MM.1S (cell line): Measurements from ENCODE around the gene CBFB.

ENCODE experiments used
- DNase-seq: peaks from one replicate; pipeline ENCODE4 v3.0.0-alpha.2; 2015
- H2AFZ ChIP-seq: fragments of 300-600 bp; sonication (generic); 2 replicates; pipeline ENCODE4 v1.6.0; 2016; ENCODE audit warnings: antibody characterized with exemption, low read length
- H3F3A ChIP-seq: fragments of 300-600 bp; sonication (generic); 2 replicates; pipeline ENCODE4 v1.6.1; 2016; ENCODE audit warnings: mild to moderate bottlenecking, antibody characterized with exemption, low read length, moderate library complexity, mixed read lengths; ENCODE audit not compliant: insufficient read depth
- H3K27ac ChIP-seq: fragments of 300-600 bp; sonication (generic); 2 replicates; pipeline ENCODE4 v1.5.1; 2016; ENCODE audit warnings: mild to moderate bottlenecking, low read length
- H3K27me3 ChIP-seq: fragments of 300-600 bp; sonication (generic); replicated peaks from 2 replicates; pipeline ENCODE4 v1.6.0; 2016; ENCODE audit warnings: low read length; ENCODE audit not compliant: insufficient read depth
- H3K36me3 ChIP-seq: fragments of 300-600 bp; sonication (generic); replicated peaks from 2 replicates; pipeline ENCODE4 v1.6.1; 2016; ENCODE audit warnings: mild to moderate bottlenecking, low read length, mixed read lengths; ENCODE audit not compliant: insufficient read depth
- H3K4me1 ChIP-seq: fragments of 300-600 bp; sonication (generic); 2 replicates; pipeline ENCODE4 v1.6.1; 2016; ENCODE audit warnings: low read length, mixed read lengths
- H3K4me2 ChIP-seq: fragments of 300-600 bp; sonication (generic); 2 replicates; pipeline ENCODE4 v1.6.0; 2016; ENCODE audit warnings: low read depth, low read length
- H3K4me3 ChIP-seq: fragments of 300-600 bp; sonication (generic); 2 replicates; pipeline ENCODE4 v1.5.1; 2016; ENCODE audit warnings: low read length, mixed read lengths
- H3K79me2 ChIP-seq: fragments of 300-600 bp; sonication (generic); 2 replicates; pipeline ENCODE4 v1.6.1; 2016; ENCODE audit warnings: mixed run types, low read length, mixed read lengths
- H3K9ac ChIP-seq: fragments of 300-600 bp; sonication (generic); 2 replicates; pipeline ENCODE4 v1.6.1; 2016; ENCODE audit warnings: low read length, mixed read lengths
- H3K9me2 ChIP-seq: fragments of 300-600 bp; sonication (generic); replicated peaks from 2 replicates; pipeline ENCODE4 v1.6.1; 2016; ENCODE audit warnings: mild to moderate bottlenecking, low read length, mixed read lengths; ENCODE audit not compliant: insufficient read depth
- H3K9me3 ChIP-seq: fragments of 300-600 bp; sonication (generic); replicated peaks from 2 replicates; pipeline ENCODE4 v1.6.1; 2016; ENCODE audit warnings: mild to moderate bottlenecking, low read length, mixed read lengths; ENCODE audit not compliant: insufficient read depth
- H4K20me1 ChIP-seq: fragments of 300-600 bp; sonication (generic); 2 replicates; pipeline ENCODE4 v1.6.1; 2016; ENCODE audit warnings: mild to moderate bottlenecking, low read length, moderate library complexity, mixed read lengths; ENCODE audit not compliant: insufficient read depth
- CTCF ChIP-seq: fragments of 300-600 bp; sonication (generic); IDR thresholded peaks from 2 replicates; pipeline ENCODE4 v1.5.1; 2016; ENCODE audit warnings: antibody characterized with exemption, low read length, mixed read lengths
- EZH2 ChIP-seq: fragments of 300-600 bp; sonication (generic); optimal IDR thresholded peaks from 2 replicates; pipeline ENCODE3; 2017; ENCODE audit warnings: low read depth, mild to moderate bottlenecking, antibody characterized with exemption, low read length, mixed read lengths
- EZH2phosphoT487 ChIP-seq: fragments of 300-600 bp; sonication (generic); IDR thresholded peaks from 2 replicates; pipeline ENCODE4 v1.6.1; 2018; ENCODE audit warnings: antibody characterized with exemption, low read length

Gene CBFB

GRCh38 chr16:67148656-67149275, 119.8 kb downstream of the CBFB start:
- Histone ChIP-seq H3K36me3 (no peaks in the 10 kb centered on the region), H3K4me3 (no peak overlapping the region), H3K79me2 (no peaks in the 10 kb centered on the region), H3K9ac (no peak overlapping the region), H2AFZ (no peak overlapping the region), H3K9me3 (no peaks in the 10 kb centered on the region), H3F3A (peaks cover 10% of the 10 kb centered on the region; the same call in 1 of the 2 replicates), H3K9me2 (no peaks in the 10 kb centered on the region), H4K20me1 (no peaks in the 10 kb centered on the region), H3K4me2 (no peak overlapping the region), H3K27ac (no peak overlapping the region), H3K27me3 (no peaks in the 10 kb centered on the region), H3K4me1 (no peaks in the 10 kb centered on the region)
- DNase-seq, result no peak
- no peak for TF ChIP-seq EZH2phosphoT487
- TF ChIP-seq CTCF, result no peak
- TF ChIP-seq EZH2, result no peak

DNA sequence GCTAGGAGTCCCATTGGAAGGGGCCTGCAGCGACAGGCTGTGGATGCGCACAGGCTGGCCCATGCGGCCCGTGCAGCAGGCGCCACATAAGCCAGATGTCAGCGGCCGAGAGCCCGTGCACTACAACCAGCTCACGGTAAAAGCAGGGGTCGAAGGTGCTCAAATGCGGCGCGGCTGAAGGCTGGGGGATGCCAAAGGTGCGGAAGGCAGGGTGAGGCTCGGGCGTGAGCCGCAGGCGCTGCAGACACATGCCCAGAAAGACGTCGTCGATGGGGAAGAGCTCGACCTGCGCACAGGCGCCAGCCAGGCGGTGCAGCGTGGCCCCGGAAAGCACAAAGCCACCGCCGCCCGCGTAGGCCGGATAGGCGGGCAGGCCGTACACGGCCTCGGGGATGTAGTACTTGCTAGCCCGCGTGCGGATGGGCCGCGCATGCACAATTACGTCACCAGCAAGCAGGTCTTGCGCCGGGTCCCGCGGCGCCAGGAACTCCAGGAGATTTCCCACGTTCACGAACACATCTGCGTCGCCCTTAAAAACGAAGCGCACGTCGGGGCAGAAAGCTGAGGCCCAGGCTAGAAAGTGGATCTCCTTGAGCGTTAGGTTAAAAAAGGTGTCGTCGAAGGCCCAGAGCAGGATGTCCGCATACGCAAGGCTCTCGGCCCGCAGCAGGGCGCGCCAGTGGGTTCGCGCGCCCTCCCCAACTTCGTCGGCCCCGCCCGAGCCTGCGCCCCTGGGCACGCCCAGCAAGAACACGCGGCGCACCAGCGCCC, 120.5 kb downstream of the CBFB start:
- no peaks in the 10 kb centered on the region for H3K9me3 ChIP-seq
- DNase-seq, result no peak
- H3K9ac ChIP-seq, result no peak overlapping the region
- H3K4me3 ChIP-seq, result no peak overlapping the region
- H2AFZ ChIP-seq, result no peak overlapping the region
- H3K9me2 ChIP-seq, result no peaks in the 10 kb centered on the region
- TF ChIP-seq EZH2 (no peak), EZH2phosphoT487 (no peak), CTCF (no peak)
- H3F3A ChIP-seq, result peaks cover 10% of the 10 kb centered on the region; the same call in 1 of the 2 replicates
- no peaks in the 10 kb centered on the region for H4K20me1 ChIP-seq
- H3K4me1 ChIP-seq, result no peaks in the 10 kb centered on the region
- H3K27me3 ChIP-seq, result no peaks in the 10 kb centered on the region
- no peaks in the 10 kb centered on the region for H3K36me3 ChIP-seq
- no peaks in the 10 kb centered on the region for H3K79me2 ChIP-seq
- no peak overlapping the region for H3K4me2 ChIP-seq
- H3K27ac ChIP-seq, result no peak overlapping the region

DNA sequence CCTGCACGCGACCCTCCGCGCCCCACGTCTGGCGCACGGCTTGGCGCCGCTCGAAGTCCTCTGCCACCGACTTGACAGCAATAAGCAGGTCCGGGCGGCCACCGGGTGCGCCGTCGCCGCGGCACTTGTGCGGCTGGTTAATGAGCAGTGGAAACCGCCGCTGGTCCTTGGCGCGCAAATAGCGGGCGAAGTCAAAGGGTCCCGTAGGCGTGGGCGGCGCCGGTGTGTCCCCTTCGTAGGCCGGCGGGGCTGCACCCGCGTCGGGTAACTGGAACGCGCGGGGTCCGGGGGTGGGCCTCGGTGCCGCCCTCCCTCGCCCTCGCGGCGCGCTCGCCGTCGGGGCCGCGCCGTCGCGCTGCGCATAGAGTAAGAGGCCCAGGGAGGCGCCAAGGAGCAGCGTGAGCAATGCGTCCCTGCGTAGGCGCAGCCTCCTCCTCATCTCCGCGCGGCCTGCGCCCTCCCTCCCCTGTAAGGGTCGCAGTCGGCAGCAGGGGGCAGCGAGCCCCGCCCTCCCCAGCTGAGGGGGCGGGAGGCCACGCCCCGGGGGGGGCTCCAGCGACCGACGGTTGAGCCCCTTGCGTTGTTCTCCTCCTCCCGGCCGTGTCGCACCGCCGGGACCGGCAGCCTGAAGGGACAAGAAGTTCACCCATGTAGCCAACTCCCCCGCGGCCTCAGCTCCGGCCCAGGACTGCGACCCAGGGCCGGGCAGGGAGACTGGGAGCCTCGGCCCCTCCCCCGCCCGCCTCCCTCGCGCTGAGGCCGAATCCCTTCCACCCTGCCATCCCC, 121.3 kb downstream of the CBFB start:
- peak overlapping the region; percentile 91 for H3K4me2 ChIP-seq
- TF ChIP-seq EZH2phosphoT487, result no peak
- no peak for TF ChIP-seq CTCF
- no peak for TF ChIP-seq EZH2
- no peaks in the 10 kb centered on the region for H4K20me1 ChIP-seq
- H3K36me3 ChIP-seq, result no peaks in the 10 kb centered on the region
- H3F3A ChIP-seq, result peaks cover 10% of the 10 kb centered on the region; the same call in 1 of the 2 replicates
- peak overlapping the region; percentile 63 for H3K9ac ChIP-seq
- H3K79me2 ChIP-seq, result no peaks in the 10 kb centered on the region
- no peaks in the 10 kb centered on the region for H3K9me2 ChIP-seq
- H3K9me3 ChIP-seq, result no peaks in the 10 kb centered on the region
- H2AFZ ChIP-seq, result peak overlapping the region; percentile 85
- no peaks in the 10 kb centered on the region for H3K27me3 ChIP-seq
- H3K4me3 ChIP-seq, result peak overlapping the region; percentile 77
- H3K4me1 ChIP-seq, result no peaks in the 10 kb centered on the region
- peak overlapping the region; percentile 8; the same call in 1 of the 2 replicates for H3K27ac ChIP-seq
- DNase-seq, result peak; percentile 31
